Suprapubic skin (tissue), 4 donors: ENCODE results near the gene INCENP. TPM values are rescaled to one million over a fixed set of nuclear protein-coding genes. Genes with fewer than 3 reads are reported as not detected.

ENCODE experiments used
- DNase-seq, 2 donors: peaks; one replicate each; pipeline ENCODE4 v3.0.0-alpha.2; 2019; ENCODE audit warnings: low spot score in 2 of 2
- H3K27ac ChIP-seq: fragments of 200-600 bp; sonication (generic); one replicate; pipeline ENCODE4 v1.5.1; 2019
- H3K27me3 ChIP-seq: fragments of 200-600 bp; sonication (generic); one replicate; pipeline ENCODE4 v1.5.1; 2019
- H3K36me3 ChIP-seq: fragments of 200-600 bp; sonication (generic); one replicate; pipeline ENCODE4 v1.5.1; 2019
- H3K4me1 ChIP-seq: fragments of 200-600 bp; sonication (generic); one replicate; pipeline ENCODE4 v1.5.1; 2019
- H3K4me3 ChIP-seq: fragments of 200-600 bp; sonication (generic); one replicate; pipeline ENCODE4 v1.5.1; 2019; ENCODE audit warnings: mild to moderate bottlenecking
- H3K9me3 ChIP-seq: fragments of 200-600 bp; sonication (generic); one replicate; pipeline ENCODE4 v1.5.1; 2019
- EP300 ChIP-seq: sonication (generic); formaldehyde crosslinking; IDR thresholded peaks from one replicate; pipeline ENCODE4 v1.6.1; 2017; ENCODE audit warnings: antibody characterized with exemption
- POLR2A ChIP-seq, 2 donors: fragments of 450-650 bp; IDR thresholded peaks; one replicate each; pipeline ENCODE4 v1.6.1; 2017; ENCODE audit warnings: antibody characterized with exemption in 2 of 2, mild to moderate bottlenecking in 2 of 2, moderate library complexity in 2 of 2
- POLR2AphosphoS5 ChIP-seq, 3 donors: sonication (generic); formaldehyde crosslinking; IDR thresholded peaks; one replicate each; pipeline ENCODE4 v1.6.1; 2017; ENCODE audit warnings: antibody characterized with exemption in 3 of 3
- WGBS: methylation state at CpG from one replicate; pipeline ENCODE4 v1.1.5; 2018; 5-methylcytosine and 5-hydroxymethylcytosine counted together
- total RNA-seq, 4 donors: library from RNA; depleted of rRNA; stranded (reverse); fragments of >200 nt; gene quantifications; one replicate each; pipeline ENCODE4 v1.1.0, GENCODE V29; 2016
- TF ChIP-seq, protein P1 (sequence below), 2 donors: fragments of 200-600 bp in 1 of 2; fragments of 450-650 bp in 1 of 2; sonication (generic) in 1 of 2; IDR thresholded peaks; one replicate each; pipeline ENCODE4 v1.5.1; 2016 to 2019; ENCODE audit warnings: antibody characterized with exemption in 2 of 2, mild to moderate bottlenecking in 1 of 2, moderate library complexity in 1 of 2

The INCENP gene
- total RNA-seq, 4 donors from 2014 or later, result 31.6 to 52.4 (median 33.9) TPM

DNA sequence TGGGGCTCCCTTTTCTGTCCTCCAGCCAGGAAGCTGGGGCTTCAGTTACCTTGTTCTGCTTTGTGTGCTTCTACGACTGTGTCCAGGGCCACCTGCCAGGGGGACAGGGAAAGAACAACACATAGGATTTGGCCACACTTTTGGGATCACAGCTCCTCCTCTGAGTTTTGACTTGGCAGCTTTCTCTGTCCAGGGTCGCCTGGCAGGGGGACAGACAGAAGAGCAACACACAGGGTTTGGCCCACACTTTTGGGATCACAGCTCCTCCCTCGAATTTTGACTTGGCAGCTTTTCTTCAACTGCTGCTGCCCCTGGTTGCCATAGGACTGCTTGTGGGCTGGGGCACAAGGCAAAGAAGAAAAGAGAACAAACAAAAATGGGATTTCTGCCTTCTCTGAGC lies 19.1 kb downstream of the INCENP start:
- Histone ChIP-seq H3K4me1 (peaks cover 13% of the 10 kb centered on the region), H3K9me3 (no peaks in the 10 kb centered on the region), H3K36me3 (peaks cover 72% of the 10 kb centered on the region), H3K27ac (no peak overlapping the region), H3K4me3 (no peak overlapping the region), H3K27me3 (no peaks in the 10 kb centered on the region)
- 67% methylated on average over 3 of the region's 3 CpGs for WGBS
- TF ChIP-seq, protein P1, sequence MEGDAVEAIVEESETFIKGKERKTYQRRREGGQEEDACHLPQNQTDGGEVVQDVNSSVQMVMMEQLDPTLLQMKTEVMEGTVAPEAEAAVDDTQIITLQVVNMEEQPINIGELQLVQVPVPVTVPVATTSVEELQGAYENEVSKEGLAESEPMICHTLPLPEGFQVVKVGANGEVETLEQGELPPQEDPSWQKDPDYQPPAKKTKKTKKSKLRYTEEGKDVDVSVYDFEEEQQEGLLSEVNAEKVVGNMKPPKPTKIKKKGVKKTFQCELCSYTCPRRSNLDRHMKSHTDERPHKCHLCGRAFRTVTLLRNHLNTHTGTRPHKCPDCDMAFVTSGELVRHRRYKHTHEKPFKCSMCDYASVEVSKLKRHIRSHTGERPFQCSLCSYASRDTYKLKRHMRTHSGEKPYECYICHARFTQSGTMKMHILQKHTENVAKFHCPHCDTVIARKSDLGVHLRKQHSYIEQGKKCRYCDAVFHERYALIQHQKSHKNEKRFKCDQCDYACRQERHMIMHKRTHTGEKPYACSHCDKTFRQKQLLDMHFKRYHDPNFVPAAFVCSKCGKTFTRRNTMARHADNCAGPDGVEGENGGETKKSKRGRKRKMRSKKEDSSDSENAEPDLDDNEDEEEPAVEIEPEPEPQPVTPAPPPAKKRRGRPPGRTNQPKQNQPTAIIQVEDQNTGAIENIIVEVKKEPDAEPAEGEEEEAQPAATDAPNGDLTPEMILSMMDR (IDR thresholded peaks at IDR 0.05), result no peak
- TF ChIP-seq POLR2A (IDR thresholded peaks at IDR 0.05) (no peak), POLR2AphosphoS5 (IDR thresholded peaks at IDR 0.05) (no peak), EP300 (no peak)
- peak; percentile 10 to 34 for DNase-seq

DNA sequence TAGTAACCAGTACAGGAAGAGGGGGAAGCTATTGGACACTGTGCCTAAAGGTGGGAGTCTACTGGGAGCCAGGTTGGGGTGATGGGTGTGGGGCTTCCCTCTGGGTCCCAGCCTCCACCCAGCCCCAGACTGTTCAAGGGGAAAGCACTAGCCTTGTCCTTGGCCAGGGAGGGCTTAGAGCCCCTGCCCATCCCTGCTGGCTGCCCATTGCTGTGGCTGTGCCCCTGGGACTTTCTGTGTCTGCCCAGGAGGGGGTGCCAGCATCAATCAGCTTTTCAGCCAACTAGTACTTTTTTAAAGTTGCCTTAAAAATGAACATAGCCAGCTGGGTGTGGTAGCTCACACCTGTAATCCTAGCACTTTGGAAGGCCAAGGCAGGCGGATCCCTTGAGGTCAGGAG lies 19.9 kb downstream of the INCENP start:
- TF ChIP-seq EP300, result no peak
- TF ChIP-seq POLR2AphosphoS5 (IDR thresholded peaks at IDR 0.05), result no peak
- no peak for TF ChIP-seq POLR2A (IDR thresholded peaks at IDR 0.05)
- TF ChIP-seq, protein P1 (IDR thresholded peaks at IDR 0.05), result no peak
- Histone ChIP-seq H3K36me3 (peaks cover 74% of the 10 kb centered on the region), H3K27me3 (no peaks in the 10 kb centered on the region), H3K9me3 (no peaks in the 10 kb centered on the region), H3K4me1 (peaks cover 12% of the 10 kb centered on the region), H3K27ac (no peak overlapping the region), H3K4me3 (no peak overlapping the region)
- WGBS, result 43% methylated on average over 1 of the region's 1 CpG
- DNase-seq, result peak; percentile 35 to 63

DNA sequence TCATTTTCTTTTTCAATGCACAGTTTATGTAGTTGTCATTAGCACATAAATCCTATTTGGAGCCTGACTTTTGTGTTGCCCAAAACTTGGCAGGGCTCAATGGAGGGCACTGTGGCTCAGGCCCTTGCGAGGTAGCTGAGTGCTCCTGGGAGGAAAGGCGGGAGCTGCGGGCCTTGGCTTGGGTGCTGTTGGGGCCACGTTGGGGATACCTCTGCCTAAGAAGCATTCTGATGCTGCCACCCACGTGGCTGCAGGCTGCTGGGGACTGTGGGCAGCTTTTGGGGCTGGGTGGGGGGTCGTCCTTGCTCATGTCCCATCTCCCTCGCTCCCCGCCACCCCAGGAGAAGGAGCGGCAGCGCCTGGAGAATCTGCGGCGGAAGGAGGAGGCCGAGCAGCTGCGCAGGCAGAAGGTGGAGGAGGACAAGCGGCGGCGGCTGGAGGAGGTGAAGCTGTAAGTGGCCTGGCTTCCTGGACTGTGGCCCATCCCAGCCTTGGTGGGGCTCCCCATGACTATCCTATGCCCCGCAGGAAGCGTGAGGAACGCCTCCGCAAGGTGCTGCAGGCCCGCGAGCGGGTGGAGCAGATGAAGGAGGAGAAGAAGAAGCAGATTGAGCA lies 20.9 kb downstream of the INCENP start:
- TF ChIP-seq POLR2A (IDR thresholded peaks at IDR 0.05) (no peak), EP300 (no peak), POLR2AphosphoS5 (IDR thresholded peaks at IDR 0.05) (no peak)
- TF ChIP-seq, protein P1 (IDR thresholded peaks at IDR 0.05), result no peak
- peaks cover 68% of the 10 kb centered on the region for H3K36me3 ChIP-seq
- peaks cover 10% of the 10 kb centered on the region for H3K4me1 ChIP-seq
- H3K27ac ChIP-seq, result no peak overlapping the region
- H3K27me3 ChIP-seq, result no peaks in the 10 kb centered on the region
- no peak overlapping the region for H3K4me3 ChIP-seq
- H3K9me3 ChIP-seq, result no peaks in the 10 kb centered on the region
- whole genome bisulfite sequencing, result 97% methylated on average over 23 of the region's 24 CpGs
- DNase-seq, result peak in 1 of 2 donors; percentile 77

DNA sequence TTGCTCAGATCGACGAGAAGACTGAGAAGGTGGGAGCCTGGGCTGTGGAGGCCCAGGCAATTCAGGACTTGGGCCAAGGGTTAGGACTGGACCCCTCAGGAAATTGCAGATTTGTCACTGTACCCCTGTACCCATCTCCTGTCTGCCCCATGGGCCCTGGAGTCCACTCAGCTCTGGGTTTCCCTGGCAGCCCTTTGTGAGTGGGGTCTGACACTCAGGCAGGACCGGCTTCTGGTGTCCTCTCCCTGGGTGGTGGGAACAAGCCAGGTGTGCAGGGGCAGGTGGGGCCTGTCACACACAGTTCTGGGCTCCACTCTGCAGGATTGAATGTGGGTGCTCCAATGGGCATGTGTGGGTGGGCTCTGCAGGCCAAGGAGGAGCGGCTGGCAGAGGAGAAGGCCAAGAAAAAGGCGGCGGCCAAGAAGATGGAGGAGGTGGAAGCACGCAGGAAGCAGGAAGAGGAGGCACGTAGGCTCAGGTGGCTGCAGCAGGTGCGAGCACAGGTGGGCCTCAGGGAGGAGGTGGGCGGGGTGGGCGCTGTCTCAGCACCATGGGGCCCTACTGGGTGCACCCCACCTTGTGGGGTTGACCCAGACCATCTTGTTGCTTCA lies 21.6 kb downstream of the INCENP start:
- WGBS, result 95% methylated on average over 11 of the region's 11 CpGs
- Histone ChIP-seq H3K4me1 (peaks cover 16% of the 10 kb centered on the region), H3K4me3 (no peak overlapping the region), H3K36me3 (peaks cover 68% of the 10 kb centered on the region), H3K27me3 (no peaks in the 10 kb centered on the region), H3K9me3 (no peaks in the 10 kb centered on the region), H3K27ac (no peak overlapping the region)
- peak in 1 of 2 donors; percentile 50 for DNase-seq
- TF ChIP-seq EP300, result no peak

DNA sequence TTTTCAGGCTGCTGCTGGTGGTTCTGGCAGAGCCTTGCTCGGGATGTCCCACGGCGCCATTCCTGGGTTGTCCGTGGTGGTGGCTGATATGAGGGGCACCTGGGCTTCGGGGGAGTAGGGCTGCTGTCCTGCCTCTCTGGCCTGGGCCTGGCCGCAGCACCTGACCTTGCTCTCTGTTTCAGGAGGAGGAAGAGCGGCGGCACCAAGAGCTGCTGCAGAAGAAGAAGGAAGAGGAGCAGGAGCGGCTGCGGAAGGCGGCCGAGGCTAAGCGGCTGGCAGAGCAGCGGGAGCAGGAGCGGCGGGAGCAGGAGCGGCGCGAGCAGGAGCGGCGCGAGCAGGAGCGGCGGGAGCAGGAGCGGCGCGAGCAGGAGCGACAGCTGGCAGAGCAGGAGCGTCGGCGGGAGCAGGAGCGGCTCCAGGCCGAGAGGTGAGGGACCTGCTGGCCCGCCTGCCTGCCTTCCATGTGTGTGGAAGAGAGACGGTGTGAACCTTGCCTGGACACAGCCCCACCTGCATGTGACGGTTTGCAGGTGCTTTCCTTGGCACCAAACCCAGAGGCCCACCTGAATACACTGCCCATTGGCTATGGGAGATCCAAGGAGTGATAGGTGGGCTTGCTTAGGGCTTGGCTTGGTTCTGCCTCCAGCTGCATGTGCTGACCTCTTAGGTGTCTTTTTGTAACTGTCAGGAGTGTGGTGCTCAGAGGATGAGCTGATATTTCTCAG lies 22.8 kb downstream of the INCENP start:
- H3K27me3 ChIP-seq, result no peaks in the 10 kb centered on the region
- H3K9me3 ChIP-seq, result no peaks in the 10 kb centered on the region
- peaks cover 67% of the 10 kb centered on the region for H3K36me3 ChIP-seq
- 92% methylated on average over 36 of the region's 36 CpGs for WGBS
- no peak overlapping the region for H3K4me3 ChIP-seq
- DNase-seq, result peak in 1 of 2 donors; percentile 45
- TF ChIP-seq POLR2AphosphoS5 (IDR thresholded peaks at IDR 0.05), result no peak
- no peak for TF ChIP-seq EP300
- TF ChIP-seq, protein P1 (IDR thresholded peaks at IDR 0.05), result no peak
- TF ChIP-seq POLR2A (IDR thresholded peaks at IDR 0.05), result no peak
- no peak overlapping the region for H3K27ac ChIP-seq
- peaks cover 28% of the 10 kb centered on the region for H3K4me1 ChIP-seq
